Endometrial microvascular endothelial cells (primary cell): Measurements from ENCODE around the gene ITIH1. TPM values are rescaled to one million over a fixed set of nuclear protein-coding genes. Genes with fewer than 3 reads are reported as not detected.

ENCODE experiments used
- in situ Hi-C: cut with HindIII; loops from 2 replicates; pipeline ENCODE4 v1.10.0; 2017; ENCODE audit warnings: low sequenced_read_pairs, low pct_unique_long_range_greater_than_20kb; ENCODE audit errors: inconsistent ontology term
- total RNA-seq: library from RNA; depleted of rRNA; stranded (reverse); fragments of >200 nt; gene quantifications from one replicate; pipeline ENCODE4 v1.2.3, GENCODE V29; 2015; ENCODE audit errors: inconsistent ontology term

ITIH1 gene
- total RNA-seq, 1 donor from 2014 or later = not detected

DNA sequence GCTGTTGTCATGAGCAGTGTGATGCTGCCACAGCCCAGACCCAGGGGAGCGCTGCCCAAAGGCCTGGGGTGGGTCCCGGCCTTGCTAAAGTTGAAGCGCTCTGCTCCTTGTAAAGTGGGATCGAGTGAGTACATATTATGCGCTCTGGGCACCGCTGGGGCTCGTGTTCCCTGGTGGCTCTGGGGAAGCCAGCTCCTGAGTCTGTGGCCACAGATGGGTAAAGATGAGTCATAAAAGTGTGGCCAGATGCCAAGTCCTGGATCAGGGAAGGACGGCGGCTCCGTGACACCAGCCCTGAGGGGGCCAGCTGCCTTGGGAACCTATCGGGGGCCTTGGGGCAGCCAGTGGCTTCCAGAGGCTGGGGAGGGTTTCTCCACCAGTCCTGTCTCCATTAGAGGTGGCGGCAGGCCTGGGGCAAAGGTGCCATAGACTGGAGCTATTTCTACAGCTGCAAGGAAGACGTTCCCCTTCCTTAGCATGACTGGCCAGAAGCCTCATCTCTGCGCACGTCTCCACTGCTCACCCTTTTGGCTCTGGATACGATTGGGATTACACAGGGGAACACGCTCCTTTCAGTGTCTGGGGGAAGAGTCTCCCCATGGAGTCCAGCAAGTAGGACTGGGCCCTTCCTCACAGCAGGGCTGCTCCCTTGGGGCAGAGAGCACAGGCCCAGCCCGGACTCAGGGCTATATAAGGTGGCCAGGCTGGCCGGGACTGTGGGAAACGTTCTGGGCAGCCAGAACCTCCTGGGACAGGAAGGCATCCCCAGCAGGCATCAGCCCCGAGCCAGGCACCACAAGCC, 54.3 kb downstream of the ITIH1 start:
- in situ Hi-C loops = no loop called here

- in situ Hi-C loops = no loop called here
Measured at GRCh38 chr3:52833202-52833601, 55.8 kb downstream of the ITIH1 start.

- in situ Hi-C loops = no loop called here
Measured at GRCh38 chr3:52834871-52835501, 57.6 kb downstream of the ITIH1 start, which contains the start of gene MUSTN1. Gene MUSTN1, minus strand, starts transcription at chr3:52835019. Its CDS starts 71 bp downstream, at chr3:52834948.

DNA sequence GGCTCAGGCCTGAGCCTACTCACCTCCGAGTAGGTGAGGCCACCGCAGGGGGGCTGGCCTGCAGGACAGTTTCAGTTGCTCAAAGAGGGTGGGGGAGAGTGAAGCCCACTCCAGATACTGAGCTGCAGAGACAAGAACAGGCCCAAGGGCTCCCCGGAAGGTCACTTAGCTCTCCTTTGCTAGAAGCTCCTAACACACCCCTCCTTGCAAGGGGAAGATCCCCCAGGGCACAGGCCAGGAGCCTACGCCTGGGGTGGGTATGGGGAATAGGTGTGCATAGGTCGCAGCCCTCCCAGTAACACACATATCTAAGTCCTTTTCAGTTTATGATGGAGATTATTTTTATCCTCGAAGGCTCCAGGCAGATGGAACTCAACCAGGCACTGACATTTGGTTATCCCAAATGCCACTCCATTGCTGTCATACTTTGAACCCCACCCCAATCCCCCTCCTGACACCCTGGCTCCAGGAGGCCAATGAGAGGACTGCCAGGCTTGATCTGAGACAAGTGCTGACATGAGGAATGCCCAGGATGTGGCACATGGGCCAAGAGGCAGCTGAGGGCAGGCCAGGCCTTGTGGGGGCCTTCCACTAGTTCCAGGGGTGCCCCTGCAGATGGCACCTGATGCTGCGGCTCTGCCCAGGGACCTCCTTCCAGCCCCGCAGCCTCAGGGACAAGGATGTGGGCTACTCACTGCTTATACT, 58.5 kb downstream of the ITIH1 start:
- in situ Hi-C loops = no loop called here

DNA sequence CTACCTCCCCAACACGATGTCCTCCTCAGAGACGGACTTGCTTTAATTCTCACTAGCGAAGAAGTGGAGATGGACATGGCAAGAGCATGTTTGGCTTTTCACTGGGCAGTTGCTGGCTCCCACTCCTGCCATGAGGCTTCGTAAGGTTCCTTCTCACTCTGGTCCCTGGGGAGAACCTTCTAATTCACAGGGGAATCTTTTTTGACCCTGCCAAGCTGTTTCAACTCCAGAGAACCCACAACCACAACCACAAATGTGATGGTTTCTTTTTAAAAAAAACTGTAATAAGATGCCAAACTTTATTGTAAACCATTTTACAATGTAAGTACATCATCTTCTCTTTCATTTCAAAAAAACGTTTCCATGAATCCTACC, 59.1 kb downstream of the ITIH1 start:
- in situ Hi-C loops = no loop called here

DNA sequence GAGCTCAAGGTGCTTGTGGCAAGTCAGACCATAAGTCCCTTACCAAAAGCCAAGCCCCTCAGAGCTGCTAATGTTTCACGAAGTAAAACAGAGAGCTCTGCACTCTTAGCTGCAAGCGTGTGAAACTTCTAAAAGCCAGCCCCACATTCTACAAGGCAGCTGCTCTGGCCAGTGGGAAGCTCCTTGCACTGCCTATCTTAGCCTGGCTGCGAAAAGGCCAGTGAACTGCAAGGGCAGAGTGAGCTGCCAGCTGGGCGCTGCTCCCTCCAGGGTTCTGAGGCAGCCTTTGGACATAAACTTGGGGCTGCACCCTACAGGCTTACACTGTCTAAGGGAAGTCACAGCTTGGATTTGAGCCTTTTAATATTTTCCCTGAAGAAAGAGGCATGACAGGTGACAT, 59.6 kb downstream of the ITIH1 start:
- in situ Hi-C loops = no loop called here

- in situ Hi-C loops = no loop called here
Measured at GRCh38 chr3:52838561-52839267, 61.3 kb downstream of the ITIH1 start.

- in situ Hi-C loops = no loop called here
Measured at GRCh38 chr3:52839268-52839575, 61.8 kb downstream of the ITIH1 start.

DNA sequence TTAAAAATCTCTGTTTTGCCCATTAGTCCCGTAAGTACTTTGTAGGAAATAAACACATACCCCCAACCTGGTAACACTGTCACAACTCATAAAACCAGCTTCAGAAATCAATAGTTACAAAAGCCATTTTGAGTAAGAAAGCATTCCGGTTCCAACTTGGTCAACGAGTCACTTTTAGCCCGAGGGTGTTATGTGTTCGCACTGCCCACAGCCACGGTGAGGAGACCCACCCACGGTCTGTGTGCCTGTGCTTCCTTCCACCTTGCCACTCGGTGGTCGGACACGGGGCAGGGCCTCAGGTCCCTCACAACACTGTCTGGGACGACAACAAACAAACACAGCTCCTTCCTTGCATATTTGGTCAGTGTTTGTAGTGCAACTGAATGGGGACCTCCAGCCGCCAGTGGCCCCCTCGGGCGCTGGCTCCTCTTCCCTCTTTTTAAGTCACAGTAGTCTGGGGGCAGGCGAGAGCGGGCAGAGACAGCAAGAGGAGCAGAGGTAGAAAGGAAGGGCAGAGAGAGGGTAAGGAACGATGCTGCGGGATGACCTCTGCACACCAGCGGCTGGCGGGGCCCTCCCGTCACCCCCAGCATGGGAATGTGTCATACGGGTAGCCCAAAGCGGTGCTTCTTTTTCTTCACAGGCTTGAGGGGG, 62.6 kb downstream of the ITIH1 start:
- in situ Hi-C loops = no loop called here

DNA sequence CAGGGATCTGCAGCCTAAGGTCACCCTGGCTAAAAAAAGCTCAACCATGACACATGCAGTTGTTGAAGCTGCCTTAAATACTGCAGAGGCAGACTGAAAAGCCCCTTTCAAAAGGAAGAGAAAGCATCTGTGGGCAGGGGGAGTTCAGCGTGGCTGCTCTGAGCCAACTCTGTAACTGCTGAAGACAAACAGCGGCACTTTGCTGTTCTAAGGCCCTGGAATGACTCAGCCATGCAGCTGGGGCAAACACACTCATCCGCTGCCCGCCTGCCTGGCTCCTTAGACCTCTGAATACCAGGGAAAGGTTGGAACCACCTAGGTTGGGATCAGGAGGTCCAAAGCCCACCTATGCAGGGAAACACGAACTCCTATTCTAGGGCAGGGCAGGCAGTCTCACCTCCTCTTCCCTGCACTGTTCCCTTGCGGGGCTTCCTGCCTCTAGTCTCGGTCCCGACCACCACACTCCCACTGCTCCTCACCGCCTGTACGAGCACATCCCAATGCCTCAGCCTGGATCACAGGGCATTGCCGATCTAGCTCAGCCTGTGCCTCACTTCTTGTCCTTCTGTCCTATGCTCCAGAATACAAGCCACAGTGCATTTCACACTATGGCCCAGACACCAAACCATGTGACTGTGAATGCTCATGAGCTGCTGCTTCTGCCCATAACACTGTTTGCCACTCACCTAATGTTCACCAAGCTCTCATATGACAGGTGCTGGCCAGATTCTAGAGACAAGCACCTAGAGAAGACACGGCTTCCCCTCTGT, 64.0 kb downstream of the ITIH1 start:
- in situ Hi-C loops = no loop called here

Other genes starting within 250 kb of the ITIH1 start
- gene NT5DC2, start 243.7 kb upstream of the ITIH1 start, total RNA-seq = 70.2 TPM
- 0.84 TPM for gene UQCC5, start 241.0 kb upstream of the ITIH1 start, total RNA-seq
- 50.3 TPM for gene PBRM1, start 91.7 kb upstream of the ITIH1 start, total RNA-seq
- 93.8 TPM for gene GNL3, start 91.6 kb upstream of the ITIH1 start, total RNA-seq
- gene GLT8D1, start 71.8 kb upstream of the ITIH1 start, total RNA-seq = 74.8 TPM
- gene SPCS1, start 71.5 kb upstream of the ITIH1 start, total RNA-seq = 115 TPM
- 10.2 TPM for gene NEK4, start 6.7 kb upstream of the ITIH1 start, total RNA-seq
- not detected for gene ITIH3, start 17.2 kb downstream of the ITIH1 start, total RNA-seq
- not detected for gene ITIH4, start 53.1 kb downstream of the ITIH1 start, total RNA-seq
- gene MUSTN1, start 57.4 kb downstream of the ITIH1 start, total RNA-seq = 0.46 TPM
- 12.6 TPM for gene STIMATE, start 119.9 kb downstream of the ITIH1 start, total RNA-seq